ENCODE measurements around the gene UNC80. TPM values are rescaled to one million over a fixed set of nuclear protein-coding genes. Genes with fewer than 3 reads are reported as not detected.
A peak's percentile ranks its signal among the peaks of the same experiment; 100 is the strongest.

Gene UNC80
- total and polyA plus RNA-seq, 2 of the 13 experiments (the other 11 are each of a cell fraction or from before 2014, with no cell fraction given) = not detected

GRCh38 chr2:210002158-210003157, 230.8 kb downstream of the UNC80 start, which contains the start of gene RPE (continued):
- TF ChIP-seq PBX3 (CRISPR knock-in tag; IDR thresholded peaks at IDR 0.05; ENCODE audit: borderline replicate concordance) (no peak), ZNF616 (CRISPR knock-in tag; IDR thresholded peaks at IDR 0.05; ENCODE audit: low read depth) (peak; percentile 89; the same call in 1 of the 2 replicates), REST (IDR thresholded peaks at IDR 0.05; ENCODE audit: borderline replicate concordance in 1 of 2, low read depth in 1 of 2, low read length in 2 of 2) (peak in 1 of 2 experiments; percentile 38; a peak in 1 of 4 replicates), CENPBD1 (CRISPR knock-in tag; IDR thresholded peaks at IDR 0.05; ENCODE audit: borderline replicate concordance, low read depth) (no peak), ZSCAN21 (CRISPR knock-in tag; IDR thresholded peaks at IDR 0.05; ENCODE audit: borderline replicate concordance) (peak; percentile 46; the same call in 1 of the 2 replicates), ZNF225 (CRISPR knock-in tag; IDR thresholded peaks at IDR 0.05) (0 out of 2 replicates have a peak, but pooled peaks have one; percentile 63), STAT5B (CRISPR knock-in tag; IDR thresholded peaks at IDR 0.05) (no peak), GTF3A (CRISPR knock-in tag; conservative IDR thresholded peaks at IDR 0.05) (peak; percentile 82; the same call in 1 of the 2 replicates), KDM1A (CRISPR knock-in tag; IDR thresholded peaks at IDR 0.05) (no peak), ESRRA (CRISPR knock-in tag; IDR thresholded peaks at IDR 0.05; ENCODE audit: low read depth) (no peak; the same call in 1 of the 2 replicates), FOXA3 (CRISPR knock-in tag; IDR thresholded peaks at IDR 0.05) (peak; percentile 57), ZNF33A (CRISPR knock-in tag; IDR thresholded peaks at IDR 0.05; ENCODE audit: borderline replicate concordance) (no peak), ZNF33B (CRISPR knock-in tag; IDR thresholded peaks at IDR 0.05) (0 out of 2 replicates have a peak, but pooled peaks have one; percentile 29), NONO (IDR thresholded peaks at IDR 0.05) (no peak), NONO (CRISPR knock-in tag; conservative IDR thresholded peaks at IDR 0.05) (peak; percentile 81; the same call in 1 of the 2 replicates), ATF1 (CRISPR knock-in tag; IDR thresholded peaks at IDR 0.05) (peak; percentile 42; the same call in 1 of the 2 replicates), ZNF264 (CRISPR knock-in tag; IDR thresholded peaks at IDR 0.05) (peak; percentile 58; the same call in 1 of the 2 replicates), KLF6 (CRISPR knock-in tag; IDR thresholded peaks at IDR 0.05) (no peak), JARID2 (CRISPR knock-in tag; IDR thresholded peaks at IDR 0.05; ENCODE audit: insufficient replicate concordance) (no peak), ZNF224 (CRISPR knock-in tag; IDR thresholded peaks at IDR 0.05) (peak; percentile 66; the same call in 1 of the 2 replicates), ZNF557 (CRISPR knock-in tag; IDR thresholded peaks at IDR 0.05) (no peak), NKX3-1 (CRISPR knock-in tag; IDR thresholded peaks at IDR 0.05) (no peak), TBL1XR1 (IDR thresholded peaks at IDR 0.05; ENCODE audit: borderline replicate concordance, low read length, partially characterized antibody) (peak; percentile 71), DNMT1 (CRISPR knock-in tag; IDR thresholded peaks at IDR 0.05) (no peak), SP1 (IDR thresholded peaks at IDR 0.05) (no peak), SP1 (CRISPR knock-in tag; IDR thresholded peaks at IDR 0.05) (peak; percentile 92)
